Stimulated activated CD8-positive, alpha-beta memory T cell treated with anti-CD3 and anti-CD28 coated beads, Interleukin-7, amount 100 ng/mL, for 48 hours (primary cell): Measurements from ENCODE around the gene TIAM2.
"Not testable (repeated sequence)": the region's sequence is repeated elsewhere in the genome, so short reads cannot be mapped to it uniquely, and the experiment has no call there.

Experiments
- DNase-seq, 2 donors: peaks; one replicate each; pipeline ENCODE4 v3.0.0-alpha.2; 2020; ENCODE audit warnings: low read depth in 1 of 2; ENCODE audit errors: extremely low read depth in 1 of 2

TIAM2 gene

GRCh38 chr6:155155787-155156447 lies 160.8 kb downstream of the TIAM2 start:
- no peak for DNase-seq

GRCh38 chr6:155157101-155157500 lies 162.0 kb downstream of the TIAM2 start:
- DNase-seq, result no peak

GRCh38 chr6:155158030-155158843 lies 163.1 kb downstream of the TIAM2 start:
- no peak for DNase-seq

GRCh38 chr6:155162682-155163081 lies 167.6 kb downstream of the TIAM2 start:
- no peak for DNase-seq

GRCh38 chr6:155163601-155164000 lies 168.5 kb downstream of the TIAM2 start:
- DNase-seq, result no peak

- DNase-seq, result no peak
These were observed 170.1 kb downstream of the TIAM2 start for GRCh38 chr6:155165029-155165710.

GRCh38 chr6:155170519-155170918 lies 175.4 kb downstream of the TIAM2 start:
- no peak for DNase-seq

GRCh38 chr6:155171109-155171746 lies 176.1 kb downstream of the TIAM2 start:
- peak; percentile 75 to 89 for DNase-seq

GRCh38 chr6:155171747-155172449 lies 176.8 kb downstream of the TIAM2 start:
- DNase-seq, result no peak

- DNase-seq, result no peak
These were observed 178.4 kb downstream of the TIAM2 start for GRCh38 chr6:155173488-155173887.

GRCh38 chr6:155174576-155175211 lies 179.6 kb downstream of the TIAM2 start:
- DNase-seq, result peak in 1 of 2 donors; percentile 43

GRCh38 chr6:155177363-155177961 lies 182.3 kb downstream of the TIAM2 start:
- DNase-seq, result no peak

GRCh38 chr6:155181498-155181897 lies 186.4 kb downstream of the TIAM2 start:
- DNase-seq, result no peak

GRCh38 chr6:155182103-155182502 lies 187.0 kb downstream of the TIAM2 start:
- no peak for DNase-seq

GRCh38 chr6:155183095-155183494 lies 188.0 kb downstream of the TIAM2 start:
- DNase-seq, result no peak

- not testable (repeated sequence) for DNase-seq
These were observed 189.9 kb downstream of the TIAM2 start for GRCh38 chr6:155185041-155185440.

- no peak for DNase-seq
These were observed 190.4 kb downstream of the TIAM2 start for GRCh38 chr6:155185544-155185943.

GRCh38 chr6:155186052-155186658 lies 191.0 kb downstream of the TIAM2 start:
- peak; percentile 37 to 66 for DNase-seq

GRCh38 chr6:155187106-155187505 lies 192.0 kb downstream of the TIAM2 start:
- no peak for DNase-seq
